Measurements from ENCODE around the gene NMU.
"Not testable (repeated sequence)": the region's sequence is repeated elsewhere in the genome, so short reads cannot be mapped to it uniquely, and the experiment has no call there.

The NMU gene

DNA sequence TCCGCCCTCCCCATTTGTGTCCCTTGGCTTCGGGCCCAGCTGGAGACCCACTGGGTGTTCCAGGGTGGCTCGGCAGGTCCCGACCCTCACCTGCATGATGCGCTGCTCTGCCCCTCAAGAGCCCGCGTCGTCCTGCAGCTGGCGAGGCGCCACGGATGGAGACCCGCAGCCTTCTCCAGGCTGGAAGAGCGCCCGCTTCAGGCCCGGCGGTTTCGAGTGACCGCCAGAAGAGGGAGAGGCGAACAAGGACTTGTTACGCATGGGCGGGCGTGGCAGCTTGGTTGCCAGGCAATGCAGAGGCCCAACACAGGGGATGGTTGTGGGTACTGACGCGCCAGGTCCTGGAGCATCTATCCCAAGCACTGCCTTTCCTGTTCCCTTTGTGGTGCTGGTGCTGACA lies 44.1 kb downstream of the NMU start, which contains the start of gene PDCL2:
Gene PDCL2 (minus strand): TSS at position 232 of the 400 bp plus-strand sequence. CDS start 136 bp downstream, at position 96.
- TF ChIP-seq, protein P1, sequence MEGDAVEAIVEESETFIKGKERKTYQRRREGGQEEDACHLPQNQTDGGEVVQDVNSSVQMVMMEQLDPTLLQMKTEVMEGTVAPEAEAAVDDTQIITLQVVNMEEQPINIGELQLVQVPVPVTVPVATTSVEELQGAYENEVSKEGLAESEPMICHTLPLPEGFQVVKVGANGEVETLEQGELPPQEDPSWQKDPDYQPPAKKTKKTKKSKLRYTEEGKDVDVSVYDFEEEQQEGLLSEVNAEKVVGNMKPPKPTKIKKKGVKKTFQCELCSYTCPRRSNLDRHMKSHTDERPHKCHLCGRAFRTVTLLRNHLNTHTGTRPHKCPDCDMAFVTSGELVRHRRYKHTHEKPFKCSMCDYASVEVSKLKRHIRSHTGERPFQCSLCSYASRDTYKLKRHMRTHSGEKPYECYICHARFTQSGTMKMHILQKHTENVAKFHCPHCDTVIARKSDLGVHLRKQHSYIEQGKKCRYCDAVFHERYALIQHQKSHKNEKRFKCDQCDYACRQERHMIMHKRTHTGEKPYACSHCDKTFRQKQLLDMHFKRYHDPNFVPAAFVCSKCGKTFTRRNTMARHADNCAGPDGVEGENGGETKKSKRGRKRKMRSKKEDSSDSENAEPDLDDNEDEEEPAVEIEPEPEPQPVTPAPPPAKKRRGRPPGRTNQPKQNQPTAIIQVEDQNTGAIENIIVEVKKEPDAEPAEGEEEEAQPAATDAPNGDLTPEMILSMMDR (IDR thresholded peaks at IDR 0.05; ENCODE audit: insufficient read depth, missing control alignments) = no peak

DNA sequence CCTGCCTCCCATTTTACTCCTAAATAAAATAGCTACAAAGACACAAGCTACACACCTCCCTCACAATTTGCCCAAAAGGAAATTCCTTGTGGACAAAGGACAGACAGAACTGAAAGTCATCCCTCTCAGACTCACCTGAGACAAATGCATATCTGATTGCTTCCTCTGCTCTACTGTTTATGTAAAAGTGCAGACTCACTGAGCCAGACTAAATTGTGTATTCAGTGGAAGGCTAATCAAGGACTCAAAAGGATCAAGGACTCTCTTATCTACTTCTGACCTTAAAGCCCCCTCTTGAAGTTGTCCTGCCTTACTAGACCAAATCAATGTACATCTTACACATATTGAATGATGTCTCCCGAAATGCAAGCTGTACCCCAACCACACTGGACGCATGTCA lies 47.9 kb downstream of the NMU start:
- TF ChIP-seq, protein P1 (IDR thresholded peaks at IDR 0.05; ENCODE audit: insufficient read depth, missing control alignments) = no peak
- FAIRE-seq = no peak

More for the DNA sequence above, 44.1 kb downstream of the NMU start, which contains the start of gene PDCL2:
- DNase-seq (ENCODE audit: insufficient read length, low spot score) = no peak
- FAIRE-seq = no peak

DNA sequence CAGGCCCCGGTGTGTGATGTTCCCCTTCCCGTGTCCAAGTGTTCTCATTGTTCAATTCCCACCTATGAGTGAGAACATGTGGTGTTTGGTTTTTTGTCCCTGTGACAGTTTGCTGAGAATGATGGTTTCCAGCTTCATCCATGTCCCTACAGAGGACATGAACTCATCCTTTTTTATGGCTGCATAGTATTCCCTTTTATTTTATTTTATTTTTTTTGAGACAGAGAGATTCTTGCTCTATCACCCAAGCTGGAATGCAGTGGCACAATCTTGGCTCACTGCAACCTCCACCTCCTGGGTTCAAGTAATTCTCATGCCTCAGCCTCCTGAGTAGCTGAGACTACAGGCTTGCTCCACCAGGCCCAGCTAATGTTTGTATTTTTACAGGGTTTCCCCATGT lies 53.3 kb downstream of the NMU start:
- not testable (repeated sequence) for FAIRE-seq; DNase-seq (ENCODE audit: insufficient read length, low spot score)

More for the DNA sequence above, 47.9 kb downstream of the NMU start:
- no peak for DNase-seq (ENCODE audit: insufficient read length, low spot score)

DNA sequence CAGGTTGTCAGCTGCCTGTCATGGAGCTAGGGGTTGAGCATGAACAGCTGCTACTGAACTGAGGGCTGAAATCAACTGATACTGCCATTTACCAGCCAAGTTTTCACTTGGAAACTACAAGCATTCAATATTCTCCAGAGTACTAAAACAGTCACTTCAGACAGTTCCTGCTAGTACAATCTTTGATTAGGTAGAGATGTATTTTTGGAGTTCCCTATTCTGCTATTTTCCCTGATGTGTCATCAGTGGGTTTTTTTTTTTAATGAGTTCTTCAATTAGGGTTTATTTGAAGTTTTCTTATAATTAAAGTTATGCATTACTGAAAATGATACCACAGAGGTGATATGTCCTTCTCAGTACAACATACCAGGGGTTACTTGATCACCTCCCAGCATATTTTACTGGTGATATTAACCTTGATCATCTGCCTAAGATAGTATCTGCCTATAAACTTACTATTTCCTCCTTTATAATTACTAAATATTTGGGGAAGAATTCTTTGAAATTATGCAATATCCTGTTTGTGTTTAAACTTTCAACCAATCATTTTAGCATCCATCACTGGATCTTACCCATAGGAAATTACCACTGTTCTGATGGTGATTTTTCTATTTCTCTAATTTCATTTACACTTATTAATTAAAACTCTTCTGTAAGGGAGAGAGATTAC lies 57.6 kb downstream of the NMU start:
- FAIRE-seq (no peak), DNase-seq (ENCODE audit: insufficient read length, low spot score) (no peak)
- TF ChIP-seq, protein P1 (IDR thresholded peaks at IDR 0.05; ENCODE audit: insufficient read depth, missing control alignments) = no peak

DNA sequence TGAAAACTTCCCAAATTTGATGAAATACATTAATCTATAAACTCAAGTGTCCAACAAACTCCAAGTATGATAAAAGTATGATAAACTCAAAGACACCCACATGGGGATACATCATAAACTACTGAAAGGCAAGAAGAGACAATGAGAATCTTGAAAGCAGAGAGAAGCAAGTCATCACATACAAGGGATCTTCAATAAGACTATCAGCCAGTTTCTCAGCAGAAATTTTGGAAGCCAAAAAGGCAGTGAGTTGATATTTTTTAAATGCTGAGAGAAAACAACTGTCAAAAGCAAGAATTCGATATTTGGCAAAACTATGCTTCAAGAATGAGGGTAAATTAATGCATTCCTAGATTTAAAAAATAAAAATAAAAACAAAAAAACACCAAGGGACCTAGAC lies 60.6 kb downstream of the NMU start:
- TF ChIP-seq, protein P1 (IDR thresholded peaks at IDR 0.05; ENCODE audit: insufficient read depth, missing control alignments) = no peak
- no peak for DNase-seq (ENCODE audit: insufficient read length, low spot score)
- FAIRE-seq = no peak

DNA sequence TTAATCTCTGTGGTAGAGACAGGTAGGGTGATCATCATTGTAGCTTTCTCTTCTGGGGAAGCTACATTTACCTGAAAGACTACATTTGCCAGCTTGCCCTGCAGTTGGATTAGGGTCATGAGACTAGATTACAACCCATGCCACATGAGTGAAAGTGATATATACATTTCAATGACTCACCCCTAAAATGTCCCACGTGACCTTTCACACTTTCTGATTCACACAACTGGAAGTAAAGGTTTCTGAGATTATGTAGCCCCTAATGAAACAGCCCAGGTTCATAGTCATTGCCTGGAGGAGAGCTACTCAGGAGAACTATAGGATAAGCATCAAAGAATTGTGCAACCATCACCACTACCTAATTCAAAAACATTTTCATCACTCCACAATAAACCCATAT lies 61.8 kb downstream of the NMU start:
- DNase-seq (ENCODE audit: insufficient read length, low spot score) = no peak
- FAIRE-seq = no peak
- TF ChIP-seq, protein P1 (IDR thresholded peaks at IDR 0.05; ENCODE audit: insufficient read depth, missing control alignments) = no peak

DNA sequence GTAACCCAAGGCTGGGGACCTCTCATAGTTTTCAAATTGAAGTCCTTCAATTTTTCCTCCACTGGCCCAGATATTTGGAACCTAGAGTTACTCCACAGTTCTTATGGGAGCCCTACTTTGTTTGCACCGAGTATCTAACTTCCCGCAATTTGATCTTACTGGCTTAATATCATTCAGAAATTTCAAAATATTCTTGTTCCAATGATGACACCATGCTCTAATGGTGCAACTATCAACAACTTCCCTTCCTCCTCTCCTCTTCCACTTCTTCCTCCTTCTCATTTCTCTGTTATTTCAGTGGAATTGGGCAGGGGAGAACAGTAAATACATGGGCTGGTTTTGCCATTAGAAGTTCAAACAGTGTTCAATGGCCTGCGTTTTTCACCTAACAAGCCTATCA lies 64.3 kb downstream of the NMU start:
- TF ChIP-seq, protein P1 (IDR thresholded peaks at IDR 0.05; ENCODE audit: insufficient read depth, missing control alignments) = no peak
- FAIRE-seq (no peak), DNase-seq (ENCODE audit: insufficient read length, low spot score) (no peak)
